PC-3 (cell line): ENCODE measurements around the gene UBASH3A.

ENCODE experiments used
- EZH2 ChIP-seq: fragments of 300-600 bp; sonication (generic); IDR thresholded peaks from one replicate; pipeline ENCODE4 v1.6.1; 2017; ENCODE audit warnings: antibody characterized with exemption, mild to moderate bottlenecking, low read length; ENCODE audit not compliant: unreplicated experiment
- EZH2phosphoT487 ChIP-seq: fragments of 300-600 bp; sonication (generic); IDR thresholded peaks from 2 replicates; pipeline ENCODE4 v1.6.1; 2018; ENCODE audit warnings: mild to moderate bottlenecking, antibody characterized with exemption, low read length, borderline replicate concordance
- TF ChIP-seq, protein P1 (sequence below): fragments of 300-600 bp; sonication (generic); conservative IDR thresholded peaks from 2 replicates; pipeline ENCODE4 v1.5.1; 2017; ENCODE audit warnings: antibody characterized with exemption, low read depth, mild to moderate bottlenecking, low read length

DNA sequence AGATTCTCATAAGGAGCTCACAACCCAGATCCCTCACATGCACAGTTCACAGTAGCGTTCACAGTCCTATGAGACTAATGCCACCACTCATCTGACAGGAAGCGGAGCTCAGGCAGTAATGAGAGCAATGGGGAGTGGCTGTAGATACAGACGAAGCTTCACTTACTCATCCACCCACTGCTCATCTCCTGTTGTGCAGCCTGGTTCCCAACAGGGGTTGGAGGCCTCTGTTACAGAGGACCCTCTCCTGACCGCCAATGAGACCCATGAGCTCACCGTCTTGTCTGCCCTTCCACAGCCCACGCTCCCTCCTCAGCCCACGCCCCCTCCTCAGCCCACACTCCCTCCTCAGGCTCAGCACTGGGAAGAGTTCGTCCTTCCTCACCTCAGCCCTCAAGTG lies 52.8 kb downstream of the UBASH3A start:
- TF ChIP-seq, protein P1, sequence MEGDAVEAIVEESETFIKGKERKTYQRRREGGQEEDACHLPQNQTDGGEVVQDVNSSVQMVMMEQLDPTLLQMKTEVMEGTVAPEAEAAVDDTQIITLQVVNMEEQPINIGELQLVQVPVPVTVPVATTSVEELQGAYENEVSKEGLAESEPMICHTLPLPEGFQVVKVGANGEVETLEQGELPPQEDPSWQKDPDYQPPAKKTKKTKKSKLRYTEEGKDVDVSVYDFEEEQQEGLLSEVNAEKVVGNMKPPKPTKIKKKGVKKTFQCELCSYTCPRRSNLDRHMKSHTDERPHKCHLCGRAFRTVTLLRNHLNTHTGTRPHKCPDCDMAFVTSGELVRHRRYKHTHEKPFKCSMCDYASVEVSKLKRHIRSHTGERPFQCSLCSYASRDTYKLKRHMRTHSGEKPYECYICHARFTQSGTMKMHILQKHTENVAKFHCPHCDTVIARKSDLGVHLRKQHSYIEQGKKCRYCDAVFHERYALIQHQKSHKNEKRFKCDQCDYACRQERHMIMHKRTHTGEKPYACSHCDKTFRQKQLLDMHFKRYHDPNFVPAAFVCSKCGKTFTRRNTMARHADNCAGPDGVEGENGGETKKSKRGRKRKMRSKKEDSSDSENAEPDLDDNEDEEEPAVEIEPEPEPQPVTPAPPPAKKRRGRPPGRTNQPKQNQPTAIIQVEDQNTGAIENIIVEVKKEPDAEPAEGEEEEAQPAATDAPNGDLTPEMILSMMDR, result no peak
- TF ChIP-seq EZH2phosphoT487 (no peak), EZH2 (no peak)
